Osteoblast (primary cell): ENCODE data around the gene TTC13. TPM values are rescaled to one million over a fixed set of nuclear protein-coding genes. Genes with fewer than 3 reads are reported as not detected.

ENCODE experiments used
- DNase-seq: peaks from one replicate; pipeline ENCODE4 v3.0.0; 2011; ENCODE audit warnings: low spot score, mixed read lengths; ENCODE audit not compliant: insufficient read length; ENCODE audit errors: missing footprints
- H2AFZ ChIP-seq: 2 replicates; pipeline ENCODE4 v1.6.0; 2011; ENCODE audit warnings: mild to moderate bottlenecking, low read length
- H3K27ac ChIP-seq: 2 replicates; pipeline ENCODE4 v1.5.1; 2011; ENCODE audit warnings: mild to moderate bottlenecking, low read depth, low read length, moderate library complexity
- H3K27me3 ChIP-seq: 2 replicates; pipeline ENCODE4 v1.6.0; 2012; ENCODE audit warnings: mild to moderate bottlenecking, control low read depth, inconsistent platforms, low read length, moderate library complexity; ENCODE audit not compliant: insufficient read depth
- H3K36me3 ChIP-seq: 2 replicates; pipeline ENCODE4 v1.5.1; 2011; ENCODE audit warnings: mild to moderate bottlenecking, low read length, control low read depth, moderate library complexity; ENCODE audit not compliant: insufficient read depth
- H3K4me1 ChIP-seq: 2 replicates; pipeline ENCODE4 v1.5.1; 2011; ENCODE audit warnings: mild to moderate bottlenecking, low read length, control low read depth, moderate library complexity; ENCODE audit not compliant: insufficient read depth
- H3K4me2 ChIP-seq: 2 replicates; pipeline ENCODE4 v1.6.0; 2011; ENCODE audit warnings: mild to moderate bottlenecking, low read length; ENCODE audit not compliant: insufficient read depth
- H3K4me3 ChIP-seq: fragments of 200-600 bp; sonication (generic); 3 replicates; pipeline ENCODE4 v1.5.1; 2012; ENCODE audit warnings: mild to moderate bottlenecking, low read length, inconsistent platforms; ENCODE audit not compliant: insufficient read depth
- H3K79me2 ChIP-seq: 2 replicates; pipeline ENCODE4 v1.6.0; 2012; ENCODE audit warnings: mild to moderate bottlenecking, low read length, control low read depth, inconsistent platforms; ENCODE audit not compliant: insufficient read depth
- H3K9me3 ChIP-seq: 2 replicates; pipeline ENCODE4 v1.5.1; 2011; ENCODE audit warnings: low read depth, low read length, control low read depth
- H4K20me1 ChIP-seq: 2 replicates; pipeline ENCODE4 v1.6.0; 2012; ENCODE audit warnings: mild to moderate bottlenecking, low read length, control low read depth; ENCODE audit not compliant: insufficient read depth
- CTCF ChIP-seq: IDR thresholded peaks from 2 replicates; pipeline ENCODE4 v1.5.1; 2011; ENCODE audit warnings: mild to moderate bottlenecking, low read depth, low read length, moderate library complexity; ENCODE audit errors: extremely low read depth
- total RNA-seq: library from RNA; depleted of rRNA; stranded (reverse); fragments of >200 nt; gene quantifications from 2 replicates; pipeline ENCODE4 v1.2.3, GENCODE V29; 2012

Gene TTC13
- total RNA-seq, 1 donor: 15.9 TPM

- Histone ChIP-seq H3K4me3 (no peak overlapping the region), H3K36me3 (no peaks in the 10 kb centered on the region), H2AFZ (no peak overlapping the region), H3K4me1 (peaks cover 3% of the 10 kb centered on the region), H3K27ac (no peak overlapping the region), H3K27me3 (no peaks in the 10 kb centered on the region), H3K4me2 (no peak overlapping the region), H4K20me1 (peaks cover 4% of the 10 kb centered on the region), H3K9me3 (no peaks in the 10 kb centered on the region), H3K79me2 (peaks cover 6% of the 10 kb centered on the region)
- DNase-seq: no peak
- no peak for TF ChIP-seq CTCF
These were observed 13.1 kb downstream of the TTC13 start for GRCh38 chr1:230965535-230965934.

- Histone ChIP-seq H3K4me1 (peaks cover 3% of the 10 kb centered on the region), H2AFZ (no peak overlapping the region), H3K27me3 (no peaks in the 10 kb centered on the region), H3K79me2 (peaks cover 6% of the 10 kb centered on the region), H3K4me2 (no peak overlapping the region), H3K36me3 (no peaks in the 10 kb centered on the region), H3K4me3 (no peak overlapping the region), H3K27ac (no peak overlapping the region), H3K9me3 (no peaks in the 10 kb centered on the region), H4K20me1 (peaks cover 4% of the 10 kb centered on the region)
- TF ChIP-seq CTCF: no peak
- DNase-seq: no peak
These were observed 13.8 kb downstream of the TTC13 start for GRCh38 chr1:230964896-230965295.

- H3K9me3 ChIP-seq: no peaks in the 10 kb centered on the region
- H3K4me2 ChIP-seq: no peak overlapping the region
- no peaks in the 10 kb centered on the region for H4K20me1 ChIP-seq
- H3K4me1 ChIP-seq: peaks cover 3% of the 10 kb centered on the region
- no peaks in the 10 kb centered on the region for H3K79me2 ChIP-seq
- no peaks in the 10 kb centered on the region for H3K36me3 ChIP-seq
- no peak overlapping the region for H3K27ac ChIP-seq
- H3K4me3 ChIP-seq: no peak overlapping the region
- DNase-seq: no peak
- no peak overlapping the region for H2AFZ ChIP-seq
- TF ChIP-seq CTCF: no peak
- no peaks in the 10 kb centered on the region for H3K27me3 ChIP-seq
These were observed 20.3 kb downstream of the TTC13 start for GRCh38 chr1:230958370-230958769.

GRCh38 chr1:230957580-230957989 lies 21.1 kb downstream of the TTC13 start:
- TF ChIP-seq CTCF: no peak
- no peaks in the 10 kb centered on the region for H4K20me1 ChIP-seq
- H3K27ac ChIP-seq: no peak overlapping the region
- H3K9me3 ChIP-seq: no peaks in the 10 kb centered on the region
- no peaks in the 10 kb centered on the region for H3K79me2 ChIP-seq
- DNase-seq: no peak
- no peak overlapping the region for H3K4me3 ChIP-seq
- H3K36me3 ChIP-seq: no peaks in the 10 kb centered on the region
- no peak overlapping the region for H3K4me2 ChIP-seq
- peaks cover 3% of the 10 kb centered on the region for H3K4me1 ChIP-seq
- H3K27me3 ChIP-seq: no peaks in the 10 kb centered on the region
- H2AFZ ChIP-seq: no peak overlapping the region
